Aorta (tissue), 5 donors: Measurements from ENCODE around the gene CCDC175. TPM values are rescaled to one million over a fixed set of nuclear protein-coding genes. Genes with fewer than 3 reads are reported as not detected.

ENCODE experiments used
- ATAC-seq: fragments of 200-7000 bp; cut with Tn5 transposase; one replicate; pipeline ENCODE4 v1.9.1; 2022; ENCODE audit warnings: moderate library complexity; ENCODE audit not compliant: low FRiP score
- DNase-seq, 2 donors: peaks; one replicate each; pipeline ENCODE4 v3.0.0-alpha.2; 2020
- H3K27ac ChIP-seq, 2 donors: one replicate each; pipeline ENCODE4 v1.5.1; 2013; ENCODE audit warnings: low read length in 2 of 2, mild to moderate bottlenecking in 2 of 2, moderate library complexity in 2 of 2, control low read depth in 1 of 2, inconsistent platforms in 1 of 2, low read depth in 1 of 2
- H3K27me3 ChIP-seq, 2 donors: one replicate each; pipeline ENCODE4 v1.6.1; 2013; ENCODE audit warnings: control low read depth in 1 of 2, low read length in 1 of 2, mild to moderate bottlenecking in 1 of 2, moderate library complexity in 1 of 2; ENCODE audit not compliant: insufficient read depth in 2 of 2, control insufficient read depth in 1 of 2
- H3K36me3 ChIP-seq, 2 donors: one replicate each; pipeline ENCODE4 v1.6.1; 2013; ENCODE audit warnings: control low read depth in 1 of 2, low read length in 1 of 2, mild to moderate bottlenecking in 1 of 2; ENCODE audit not compliant: insufficient read depth in 2 of 2, control insufficient read depth in 1 of 2
- H3K4me1 ChIP-seq, 2 donors: one replicate each; pipeline ENCODE4 v1.6.1; 2013; ENCODE audit warnings: low read length in 2 of 2, control low read depth in 1 of 2, mild to moderate bottlenecking in 1 of 2, moderate library complexity in 1 of 2; ENCODE audit not compliant: insufficient read depth in 2 of 2, control insufficient read depth in 1 of 2
- H3K4me3 ChIP-seq, 2 donors: one replicate each; pipeline ENCODE4 v1.5.1; 2013; ENCODE audit warnings: low read length in 2 of 2, control low read depth in 1 of 2, mild to moderate bottlenecking in 1 of 2
- H3K9me3 ChIP-seq: one replicate; pipeline ENCODE4 v1.6.1; 2013; ENCODE audit warnings: mild to moderate bottlenecking, low read length; ENCODE audit not compliant: control insufficient read depth
- WGBS, 2 donors: extraction: QIAGEN DNeasy Blood & Tissue Kit; methylation state at CpG; one replicate each; pipeline ENCODE4 v1.1.7; 2013; 5-methylcytosine and 5-hydroxymethylcytosine counted together
- intact Hi-C, 2 donors: fragments of 100-400 bp; cut with DNase I; formaldehyde crosslinking; loops; one replicate each; pipeline versions ENCODE4 v1.14.2 to v1.15.0; 2022
- polyA plus RNA-seq, 2 donors: library from polyadenylated mRNA; stranded (reverse); fragments of 200-250 nt; gene quantifications; one replicate each; pipeline ENCODE4 v1.2.3, GENCODE V29; 2013
- total RNA-seq, 2 donors: library from RNA; stranded (reverse); fragmentation: NEBNext Ultra II Directional; extraction: Animal tissue kit (Norgen Biotek cat#: 25700); gene quantifications; one replicate each; pipeline ENCODE4 v1.2.1, GENCODE V29; 2021
- donor health status: healthy with polysubstance abuse.
- donor health status: Bipolar disorder and iron deficiency.
- donor health status: DM: no; HTN: no; CAD: no.
- donor health status: DM: no; HTN: no; CAD: no.
- donor health status: DM: yes; HTN: yes; CAD: no.

Gene CCDC175
- total and polyA plus RNA-seq, 4 donors, result 0.71 to 1.1 TPM; not detected in 2

DNA sequence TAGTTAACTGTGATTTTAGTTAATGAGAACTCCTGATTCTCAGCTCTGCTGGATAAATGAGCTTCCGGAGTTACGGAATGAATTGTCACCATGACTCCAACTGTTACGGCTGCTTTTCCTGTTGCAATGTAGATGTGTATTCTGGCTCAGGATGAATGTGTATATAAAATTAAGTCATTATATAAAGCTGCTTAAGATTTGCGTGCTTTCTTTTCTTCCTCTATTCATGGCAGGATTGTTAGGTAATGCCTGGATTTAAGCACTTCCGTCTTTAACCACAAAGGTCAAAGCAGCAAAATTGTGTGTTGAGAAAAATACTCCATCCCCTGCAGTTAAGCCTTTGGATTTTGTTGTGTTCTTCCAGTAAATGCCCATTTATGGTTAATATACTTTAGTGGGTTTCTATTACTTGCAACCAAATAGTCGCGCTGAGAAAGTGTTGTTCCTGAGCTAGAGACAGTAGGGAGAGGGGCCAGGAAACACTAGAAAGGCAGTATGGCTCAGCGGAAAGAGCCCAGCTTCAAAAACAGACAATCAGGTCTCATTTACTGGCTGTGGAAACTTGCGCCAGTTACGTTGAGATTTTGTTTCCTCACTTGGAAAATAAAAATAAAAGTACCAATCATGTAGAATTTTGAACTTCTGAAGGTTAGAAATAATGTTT is 9.4 kb upstream of the CCDC175 start:
- ATAC-seq, result no peak
- intact Hi-C loops, result no loop called here

DNA sequence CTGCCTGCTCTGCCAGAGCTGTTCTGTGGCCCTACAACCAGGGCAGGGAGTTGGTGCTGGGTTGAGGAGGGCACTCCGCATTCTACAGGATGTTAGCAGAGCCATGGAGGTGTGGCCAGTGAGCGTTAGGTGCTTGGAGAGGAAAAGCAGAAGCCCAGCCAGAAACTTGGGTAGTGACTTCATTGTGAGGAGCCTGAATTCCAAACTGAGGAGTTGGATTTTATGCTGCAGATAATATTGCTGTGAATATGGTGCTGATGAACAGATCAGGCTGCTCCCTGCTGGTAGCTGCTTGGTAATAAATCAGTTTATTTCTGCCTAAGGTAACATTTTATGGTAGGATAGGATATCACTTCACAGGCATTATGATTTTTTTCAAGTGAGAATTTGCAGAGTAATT is 7.1 kb upstream of the CCDC175 start:
- H3K4me1 ChIP-seq, result no peaks in the 10 kb centered on the region
- DNase-seq (peak in 1 of 2 donors; percentile 50), ATAC-seq (no peak)
- H3K27ac ChIP-seq, result no peak overlapping the region
- H3K27me3 ChIP-seq, result no peaks in the 10 kb centered on the region
- no peaks in the 10 kb centered on the region for H3K36me3 ChIP-seq
- 19 to 30% methylated on average over 2 of the region's 2 CpGs for WGBS, 2 donors
- no peak overlapping the region for H3K4me3 ChIP-seq
- no peaks in the 10 kb centered on the region for H3K9me3 ChIP-seq
- intact Hi-C loops, result no loop called here

More for the DNA sequence above, 9.4 kb upstream of the CCDC175 start:
- no peaks in the 10 kb centered on the region for H3K36me3 ChIP-seq
- no peaks in the 10 kb centered on the region for H3K4me1 ChIP-seq
- no peak overlapping the region for H3K27ac ChIP-seq
- 85% methylated on average over 10 of the region's 10 CpGs for WGBS, 2 donors
- no peaks in the 10 kb centered on the region for H3K27me3 ChIP-seq
- no peaks in the 10 kb centered on the region for H3K9me3 ChIP-seq
- H3K4me3 ChIP-seq, result no peak overlapping the region
- no peak for DNase-seq

- DNase-seq (peak in 1 of 2 donors; percentile 46), ATAC-seq (peak; percentile 41)
- WGBS, 2 donors, result 83 to 84% methylated on average over 23 of the region's 23 CpGs
- intact Hi-C loops, result no loop called here
- Histone ChIP-seq H3K9me3 (no peaks in the 10 kb centered on the region), H3K4me3 (no peak overlapping the region), H3K36me3 (no peaks in the 10 kb centered on the region), H3K27ac (no peak overlapping the region), H3K4me1 (peaks cover 0 to 2% of the 10 kb centered on the region in 2 donors), H3K27me3 (no peaks in the 10 kb centered on the region)
These were observed 6.4 kb upstream of the CCDC175 start for GRCh38 chr14:59582845-59583509.

DNA sequence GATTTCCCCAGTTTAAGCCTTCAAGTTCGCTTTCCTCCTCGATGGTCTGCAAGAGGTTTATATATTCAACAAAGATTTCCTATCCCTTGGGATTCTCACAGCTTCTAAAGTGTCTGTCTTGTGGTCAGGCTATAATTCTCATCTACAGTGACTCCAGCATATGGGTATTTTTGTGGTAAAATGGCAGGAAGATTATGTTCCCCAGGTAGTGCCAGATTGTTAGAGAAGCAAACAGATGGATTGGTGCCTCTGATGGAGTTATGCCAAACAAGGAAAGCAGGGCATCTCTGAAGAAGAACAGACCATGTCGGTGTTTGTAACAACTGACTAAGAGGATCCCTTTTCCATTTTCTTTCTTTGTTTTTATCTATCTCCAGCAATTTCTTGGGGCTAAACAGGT is 5.5 kb upstream of the CCDC175 start:
- Histone ChIP-seq H3K4me1 (peaks cover 0 to 2% of the 10 kb centered on the region in 2 donors), H3K36me3 (no peaks in the 10 kb centered on the region), H3K4me3 (no peak overlapping the region), H3K27ac (no peak overlapping the region), H3K27me3 (no peaks in the 10 kb centered on the region), H3K9me3 (no peaks in the 10 kb centered on the region)
- intact Hi-C loops, result no loop called here
- 78 to 82% methylated on average over 3 of the region's 3 CpGs for WGBS, 2 donors
- ATAC-seq (no peak), DNase-seq (no peak)

- 72 to 77% methylated on average over 2 of the region's 2 CpGs for WGBS, 2 donors
- H3K27me3 ChIP-seq, result no peaks in the 10 kb centered on the region
- DNase-seq (no peak), ATAC-seq (no peak)
- H3K27ac ChIP-seq, result no peak overlapping the region
- H3K4me1 ChIP-seq, result peaks cover 0 to 2% of the 10 kb centered on the region in 2 donors
- no peak overlapping the region for H3K4me3 ChIP-seq
- intact Hi-C loops, result no loop called here
- H3K36me3 ChIP-seq, result no peaks in the 10 kb centered on the region
- no peaks in the 10 kb centered on the region for H3K9me3 ChIP-seq
These were observed 4.3 kb upstream of the CCDC175 start for GRCh38 chr14:59580911-59581310.

- Histone ChIP-seq H3K9me3 (no peaks in the 10 kb centered on the region), H3K4me1 (no peaks in the 10 kb centered on the region), H3K4me3 (no peak overlapping the region), H3K36me3 (no peaks in the 10 kb centered on the region), H3K27me3 (no peaks in the 10 kb centered on the region), H3K27ac (no peak overlapping the region)
- ATAC-seq (no peak), DNase-seq (no peak)
- intact Hi-C loops, result loop anchor here in 1 of 2 donors (10.0 kb wide), 2 partner anchors 65 to 445 kb away; no protein-coding TSS in a partner anchor
These were observed 6.5 kb downstream of the CCDC175 start for GRCh38 chr14:59570122-59570521.

GRCh38 chr14:59566725-59567124 is 9.9 kb downstream of the CCDC175 start:
- Histone ChIP-seq H3K27me3 (no peaks in the 10 kb centered on the region), H3K27ac (no peak overlapping the region), H3K9me3 (no peaks in the 10 kb centered on the region), H3K36me3 (no peaks in the 10 kb centered on the region), H3K4me3 (no peak overlapping the region), H3K4me1 (no peaks in the 10 kb centered on the region)
- intact Hi-C loops, result no loop called here
- 84 to 87% methylated on average over 3 of the region's 3 CpGs for WGBS, 2 donors
- DNase-seq (no peak), ATAC-seq (no peak)

DNA sequence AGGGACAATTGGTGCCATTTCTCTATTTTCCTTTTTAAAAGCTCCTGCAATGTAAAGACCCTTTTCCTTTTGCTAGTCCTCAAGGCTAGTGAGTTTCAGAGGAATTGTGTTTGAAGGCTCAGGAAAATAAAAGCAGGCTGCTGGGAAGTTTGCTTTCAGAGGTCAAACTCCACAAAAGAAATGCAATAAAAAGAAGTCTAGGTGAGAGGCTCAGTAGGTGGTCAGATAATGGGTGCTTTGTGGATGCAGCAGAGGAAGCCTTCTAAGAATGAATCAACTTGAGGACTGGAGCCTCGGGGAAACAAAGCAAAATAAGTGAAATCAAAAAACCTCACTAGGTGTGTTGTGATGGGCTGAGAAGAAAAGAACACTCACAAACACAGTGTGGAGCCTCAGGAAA is 10.3 kb downstream of the CCDC175 start:
- no peaks in the 10 kb centered on the region for H3K9me3 ChIP-seq

DNA sequence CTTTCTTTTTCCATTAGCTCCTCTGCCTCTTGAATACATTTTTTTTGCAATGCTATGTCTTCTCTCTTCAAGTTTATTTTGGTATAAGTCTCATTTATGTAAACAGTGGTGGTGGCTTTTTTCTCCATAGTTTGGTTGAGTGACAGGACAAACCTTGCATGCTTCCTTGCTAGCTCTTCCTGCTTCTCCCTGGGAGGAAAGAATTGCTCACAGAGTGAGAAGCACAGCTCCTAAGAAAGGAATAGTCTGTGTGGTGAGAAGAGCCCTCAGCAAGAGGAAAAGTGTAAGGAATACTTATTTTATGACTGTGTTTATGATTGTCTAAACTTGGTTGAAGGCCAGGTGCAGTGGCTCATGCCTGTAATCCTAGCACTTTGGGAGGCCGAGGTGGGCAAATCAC is 11.5 kb downstream of the CCDC175 start:
- DNase-seq (no peak), ATAC-seq (no peak)
- Histone ChIP-seq H3K27ac (no peak overlapping the region), H3K9me3 (no peaks in the 10 kb centered on the region), H3K4me1 (no peaks in the 10 kb centered on the region), H3K36me3 (no peaks in the 10 kb centered on the region), H3K27me3 (no peaks in the 10 kb centered on the region), H3K4me3 (no peak overlapping the region)
- 95 to 96% methylated on average over 1 of the region's 1 CpG for WGBS, 2 donors
- intact Hi-C loops, result no loop called here

More for the DNA sequence above, 10.3 kb downstream of the CCDC175 start:
- no peaks in the 10 kb centered on the region for H3K4me1 ChIP-seq
- intact Hi-C loops, result no loop called here
- H3K27ac ChIP-seq, result no peak overlapping the region
- H3K27me3 ChIP-seq, result no peaks in the 10 kb centered on the region
- ATAC-seq (no peak), DNase-seq (no peak)
- WGBS, 2 donors, result 78 to 82% methylated on average over 1 of the region's 1 CpG
- H3K36me3 ChIP-seq, result no peaks in the 10 kb centered on the region
- no peak overlapping the region for H3K4me3 ChIP-seq
